CD4-positive, alpha-beta T cell treated with Interleukin-2 at 100 ng/mL for 4 hours (primary cell): ENCODE data around the gene MRPL4.
A peak's percentile ranks its signal among the peaks of the same experiment; 100 is the strongest.
"Not testable (repeated sequence)": the region's sequence is repeated elsewhere in the genome, so short reads cannot be mapped to it uniquely, and the experiment has no call there.

ENCODE experiments used
- DNase-seq: peaks from one replicate; pipeline ENCODE4 v3.0.0-alpha.2; 2020; ENCODE audit warnings: low spot score

Gene MRPL4

DNA sequence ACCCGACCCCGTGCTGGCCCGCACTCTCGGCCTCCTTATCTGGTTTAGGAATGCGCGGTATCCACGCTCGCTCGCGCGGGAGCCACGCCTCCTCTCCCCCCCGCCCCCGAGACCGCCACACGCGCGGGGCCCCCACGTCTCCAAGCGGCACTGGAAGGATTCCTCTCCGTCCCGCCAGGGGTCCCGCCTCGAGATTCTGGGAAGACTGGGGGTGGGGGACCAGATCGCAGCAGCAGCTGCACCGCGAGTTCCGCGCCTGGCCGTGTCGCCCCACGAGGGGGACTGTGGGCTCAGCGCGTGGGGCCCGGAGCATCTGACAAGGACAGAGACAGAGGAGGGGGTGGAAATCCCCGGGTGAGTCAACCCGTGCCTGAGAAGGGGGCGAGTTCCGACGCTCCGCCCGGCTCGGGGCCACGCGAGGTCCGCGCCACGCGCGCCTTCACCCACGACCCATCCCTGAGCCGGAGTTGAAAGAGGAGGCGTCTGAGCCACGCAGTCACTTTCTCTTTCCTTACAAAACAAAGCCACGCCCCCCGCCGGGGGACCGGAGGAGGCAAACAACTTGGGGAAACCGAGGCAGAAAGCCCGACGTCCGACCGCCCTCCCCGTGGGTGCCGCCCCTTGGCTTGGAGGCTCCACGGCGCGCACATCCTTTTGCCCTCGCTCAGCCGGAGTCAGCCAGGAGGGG is 21.7 kb upstream of the MRPL4 start:
- peak; percentile 77 for DNase-seq

DNA sequence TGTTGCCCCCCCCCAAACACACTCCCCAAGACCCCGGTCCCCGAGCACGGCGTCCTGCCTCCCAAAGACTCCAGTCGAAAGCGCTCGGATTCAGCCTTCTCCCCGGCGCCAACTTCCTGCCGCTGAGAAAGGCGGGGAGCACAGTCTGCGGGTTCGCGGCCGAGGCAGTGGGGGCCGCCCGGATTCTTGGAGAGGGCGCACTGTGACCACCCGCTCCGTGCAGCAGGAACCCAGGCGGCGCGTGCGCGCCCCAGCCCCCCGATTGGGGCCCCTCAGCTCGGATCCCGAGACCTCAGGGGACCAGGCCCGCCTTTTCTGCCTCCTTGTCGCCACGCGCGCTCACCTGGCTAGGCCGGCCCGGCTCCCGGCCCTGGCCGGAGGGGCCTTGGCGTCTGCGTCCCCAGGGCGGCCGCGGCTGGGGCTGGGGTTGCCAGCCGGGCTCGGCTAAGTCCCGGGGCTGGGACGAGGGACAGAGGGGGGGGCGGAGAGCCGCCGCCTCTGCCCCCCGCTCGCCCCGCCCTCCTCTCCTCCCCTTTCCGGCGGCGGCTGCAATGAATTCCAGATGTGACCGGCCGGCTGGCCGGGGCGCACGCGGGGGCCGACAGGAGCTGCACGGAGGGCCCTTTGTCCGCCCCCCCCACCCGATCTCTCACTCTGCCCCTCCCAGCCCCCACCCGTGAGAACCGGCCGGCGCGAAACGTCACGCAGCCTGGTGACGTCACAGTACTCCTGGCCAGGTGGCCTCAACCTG is 21.0 kb upstream of the MRPL4 start, which contains the start of gene S1PR2:
S1PR2 (minus strand) TSS at position 471 of the 751 bp plus-strand sequence. CDS start 6,426 bp downstream, outside the sequence.
- DNase-seq, result peak; percentile 67

DNA sequence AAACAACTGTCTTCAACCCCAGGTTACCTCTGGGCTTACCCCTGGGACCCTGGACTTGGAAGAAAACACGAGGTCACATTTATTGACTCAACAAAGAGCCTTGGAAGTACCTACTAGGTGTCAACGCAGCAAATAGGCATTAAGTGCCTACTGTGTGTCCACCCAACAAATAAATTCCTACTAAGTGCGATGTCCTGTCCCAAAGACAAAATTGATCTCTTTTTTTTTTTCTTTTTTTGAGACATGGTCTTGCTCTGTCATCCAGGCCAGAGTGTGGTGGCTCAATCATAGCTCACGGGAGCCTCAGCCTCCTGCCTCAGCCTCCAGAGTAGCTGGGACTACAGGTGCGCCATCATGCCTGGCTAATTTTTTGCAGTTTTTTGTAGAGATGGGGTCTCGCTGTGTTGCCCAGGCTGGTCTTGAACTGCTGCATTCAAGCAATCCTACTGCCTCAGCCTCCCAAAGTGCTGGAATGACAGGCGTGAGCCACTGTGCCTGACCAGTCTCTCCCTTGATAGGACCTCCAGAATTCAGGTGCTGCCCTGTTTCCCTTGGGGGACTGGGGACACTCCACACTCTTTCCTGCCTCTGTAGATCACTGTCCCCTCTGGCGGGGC is 20.3 kb upstream of the MRPL4 start:
- DNase-seq, result no peak

DNA sequence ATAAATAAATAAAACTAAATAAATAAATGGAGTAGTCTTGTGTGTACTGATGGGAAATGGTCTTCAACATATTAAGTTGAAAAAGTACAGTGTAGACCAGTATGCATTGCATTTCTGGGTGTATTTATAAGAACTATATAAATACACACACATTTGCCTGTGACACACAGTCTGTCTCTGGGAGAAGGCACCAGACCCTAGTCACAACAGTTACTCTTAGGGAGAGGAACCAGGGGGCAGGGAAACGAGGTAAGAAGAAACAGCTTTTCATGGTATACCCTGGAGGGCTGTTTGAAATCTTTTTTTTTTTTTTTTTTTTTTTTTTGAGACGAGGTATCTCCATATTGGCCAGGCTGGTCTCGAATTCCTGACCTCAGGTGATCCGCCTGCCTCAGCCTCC is 18.1 kb upstream of the MRPL4 start:
- no peak for DNase-seq

DNA sequence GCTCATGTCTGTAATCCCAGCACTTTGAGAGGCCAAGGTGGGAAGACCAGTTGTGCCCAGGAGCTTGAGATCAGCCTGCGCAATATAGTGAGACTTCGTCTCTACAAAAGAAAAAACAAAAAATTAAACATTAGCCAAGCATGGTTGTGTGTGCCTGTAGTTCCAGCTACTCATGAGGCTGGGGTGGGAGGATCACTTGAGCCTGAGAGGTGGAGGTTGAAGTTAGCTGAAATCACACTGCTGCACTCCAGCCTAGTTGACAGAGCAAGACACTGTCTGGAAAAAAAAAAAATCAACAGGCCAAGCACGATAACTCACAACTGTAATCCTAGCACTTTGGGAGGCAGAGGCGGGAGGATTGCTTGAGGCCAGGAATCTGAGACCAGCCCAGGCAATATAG is 17.0 kb upstream of the MRPL4 start:
- no peak for DNase-seq

DNA sequence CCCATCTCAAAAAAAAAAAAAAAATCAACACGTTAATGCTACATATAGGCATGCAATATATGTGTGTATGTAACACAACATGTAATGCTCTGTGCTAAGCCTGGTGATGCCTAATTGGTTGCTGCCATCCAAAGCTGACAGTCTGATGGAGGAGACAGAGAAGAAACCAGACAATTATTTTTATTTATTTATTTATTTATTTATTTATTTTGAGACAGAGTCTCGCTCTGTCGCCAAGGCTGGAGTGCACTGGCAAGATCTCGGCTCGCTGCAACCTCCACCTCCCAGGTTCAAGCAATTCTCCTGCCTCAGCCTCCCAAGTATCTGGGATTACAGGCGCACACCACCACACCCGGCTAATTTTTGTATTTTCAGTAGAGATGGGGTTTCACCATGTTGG is 16.6 kb upstream of the MRPL4 start:
- not testable (repeated sequence) for DNase-seq

DNA sequence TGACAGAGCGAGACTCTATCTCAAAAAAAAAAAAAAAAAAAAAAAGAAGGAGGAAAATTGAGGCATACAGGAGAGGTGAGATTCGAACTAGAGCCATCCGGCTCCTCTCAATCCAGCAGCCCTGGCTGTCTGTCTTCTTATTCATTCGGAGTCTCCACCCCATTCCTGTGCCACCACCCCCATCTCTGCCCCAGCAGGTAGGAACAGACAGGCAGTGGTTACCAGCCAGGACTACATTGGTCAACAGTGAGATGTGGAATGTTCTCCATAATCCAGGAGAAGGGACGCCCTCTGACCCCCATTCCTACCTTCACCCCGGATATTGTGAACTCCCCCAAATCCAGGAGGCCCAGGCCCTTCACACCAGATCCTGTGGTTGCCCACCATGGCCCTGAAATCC is 14.3 kb upstream of the MRPL4 start:
- no peak for DNase-seq

DNA sequence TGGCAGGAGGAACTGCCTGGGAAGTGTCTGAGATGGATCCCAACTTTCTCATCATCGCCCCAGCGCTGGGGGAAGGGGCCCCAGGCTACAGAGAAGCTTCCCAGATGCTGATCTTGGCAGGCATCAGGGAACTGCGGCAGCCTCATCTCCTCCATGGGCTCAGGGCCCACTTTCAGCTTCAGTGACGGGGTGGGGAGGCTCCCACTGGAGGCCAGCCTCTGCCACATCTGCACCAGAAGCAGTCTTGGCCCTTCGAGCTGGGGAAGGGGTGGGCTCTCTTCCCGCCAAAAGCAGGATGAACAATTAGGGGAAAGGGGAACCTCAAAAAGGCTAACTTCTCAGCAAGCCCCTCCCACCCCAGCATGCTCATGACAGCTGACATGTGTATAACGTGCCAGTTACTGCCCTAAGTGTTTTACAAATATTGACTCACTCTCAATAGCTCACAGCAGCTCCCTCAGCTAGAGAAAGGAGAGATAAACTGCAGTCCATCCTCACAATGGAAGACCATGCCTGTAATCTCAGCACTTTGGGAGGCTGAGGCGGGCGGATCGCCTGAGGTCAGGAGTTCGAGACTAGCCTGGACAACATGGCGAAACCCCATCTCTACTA is 13.7 kb upstream of the MRPL4 start:
- no peak for DNase-seq

DNA sequence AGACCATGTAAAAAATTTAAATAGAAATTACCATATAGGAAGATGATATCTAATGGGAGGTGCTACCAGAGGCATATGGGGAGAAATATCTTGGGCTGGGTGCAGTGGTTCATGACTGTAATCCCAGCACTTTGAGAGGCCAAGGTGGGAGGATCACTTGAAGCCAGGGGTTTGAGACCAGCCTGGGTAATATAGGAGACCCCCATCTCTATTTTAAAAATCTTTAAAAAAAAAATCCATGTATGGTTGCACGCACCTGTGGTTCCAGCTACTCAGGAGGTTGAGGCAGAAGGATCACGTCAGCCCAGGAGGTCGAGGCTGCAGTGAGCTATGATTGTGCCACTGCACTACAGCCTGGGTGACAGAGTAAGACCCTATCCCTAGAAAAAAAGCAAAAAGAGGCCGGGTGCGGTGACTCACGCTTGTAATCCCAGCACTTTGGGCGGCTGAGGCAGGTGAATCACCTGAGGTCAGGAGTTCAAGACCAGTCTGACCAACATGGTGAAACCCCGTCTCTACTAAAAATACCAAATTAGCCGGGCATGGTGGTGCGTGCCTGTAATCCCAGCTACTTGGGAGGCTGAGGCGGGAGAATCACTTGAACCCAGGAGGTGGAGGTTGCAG is 10.1 kb upstream of the MRPL4 start:
- DNase-seq, result not testable (repeated sequence)

DNA sequence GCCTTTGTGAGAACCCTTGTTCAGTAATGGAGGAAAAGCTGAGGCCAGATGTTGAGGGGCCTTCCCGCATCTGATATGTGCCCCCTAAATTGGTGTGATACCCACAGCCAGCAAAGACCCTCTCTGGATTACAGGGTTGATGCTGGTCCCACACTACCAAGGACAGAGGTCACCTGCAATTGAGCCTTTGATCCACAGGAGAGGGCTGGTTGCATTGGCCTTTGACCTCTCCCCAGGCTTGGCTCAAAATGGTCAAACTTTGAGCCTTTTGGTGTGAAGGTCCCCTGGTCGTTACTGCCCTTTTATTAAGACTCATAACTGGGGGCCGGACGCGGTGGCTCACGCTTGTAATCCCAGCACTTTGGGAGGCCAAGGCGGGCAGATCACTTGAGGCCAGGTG is 8.4 kb upstream of the MRPL4 start:
- no peak for DNase-seq

DNA sequence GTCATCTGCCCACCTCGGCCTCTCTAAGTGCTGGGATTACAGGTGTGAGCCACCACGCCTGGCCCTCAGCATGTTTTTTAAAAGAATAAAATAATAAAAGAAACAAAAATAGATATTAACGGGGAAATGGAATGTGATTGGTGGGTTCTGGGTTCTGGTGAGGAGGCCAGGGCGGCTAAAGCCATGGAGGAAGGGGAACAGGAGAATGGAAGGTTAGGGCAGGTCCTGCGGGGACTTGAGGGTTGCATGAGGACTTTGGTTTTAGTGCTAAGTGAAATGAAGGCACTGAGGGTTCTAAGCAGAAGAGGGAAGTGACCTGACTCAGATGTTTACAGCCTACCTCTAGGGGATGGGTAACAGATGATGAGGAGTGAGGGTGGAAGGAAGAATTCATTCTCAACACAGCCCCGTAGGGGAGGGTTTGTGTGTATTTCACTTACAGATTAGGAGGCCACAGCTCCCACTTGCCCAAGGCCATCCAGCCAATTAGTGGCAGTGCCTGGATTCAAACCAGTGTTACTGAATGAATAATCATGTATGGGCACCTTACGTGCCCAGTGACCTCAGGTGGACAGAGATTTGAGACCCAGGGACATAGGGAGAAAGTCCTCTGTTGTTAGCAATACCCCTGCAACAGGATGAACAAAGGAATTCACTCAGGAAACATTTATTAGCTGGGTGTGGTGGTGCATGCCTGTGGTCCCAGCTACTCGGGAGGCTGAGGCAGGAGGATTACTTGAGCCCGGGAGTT is 6.7 kb upstream of the MRPL4 start:
- DNase-seq, result no peak

DNA sequence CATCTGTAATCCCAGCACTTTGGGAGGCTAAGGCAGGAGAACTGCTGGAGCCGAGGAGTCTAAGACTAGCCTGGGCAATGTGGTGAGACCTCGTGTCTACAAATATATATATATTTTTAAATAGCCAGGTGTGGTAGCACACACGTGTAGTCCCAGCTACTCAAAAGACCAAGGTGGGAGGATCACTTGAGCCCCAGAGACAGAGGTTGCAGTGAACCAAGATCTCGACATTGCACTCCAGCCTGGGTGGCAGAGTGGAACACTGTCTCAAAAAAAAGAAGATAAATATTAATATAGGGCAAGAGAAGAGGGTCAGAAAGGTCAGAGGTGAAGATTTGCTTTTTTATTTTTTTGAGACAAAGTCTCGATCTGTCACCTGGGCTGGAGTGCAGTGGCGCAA is 5.5 kb upstream of the MRPL4 start:
- DNase-seq, result no peak

DNA sequence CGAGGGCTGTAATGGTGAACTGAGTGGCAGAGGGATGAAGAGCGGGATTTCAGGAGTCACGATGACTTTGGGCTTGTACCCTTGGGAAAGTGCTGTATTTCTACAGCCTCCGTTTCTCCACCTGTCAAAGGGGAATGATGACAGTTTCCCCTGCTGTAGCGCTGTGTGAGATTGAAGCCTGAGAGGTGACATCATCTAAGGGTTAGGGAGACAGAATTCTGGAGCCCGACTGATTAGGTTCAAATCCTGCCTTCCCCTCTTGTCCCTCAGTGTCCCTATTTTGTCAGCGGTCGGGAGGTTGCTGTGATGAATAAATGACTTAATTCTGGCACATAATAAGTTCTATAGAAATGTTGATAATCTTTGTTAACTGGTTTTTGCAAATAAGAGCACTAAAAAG is 693 bp downstream of the MRPL4 start:
- DNase-seq, result no peak

DNA sequence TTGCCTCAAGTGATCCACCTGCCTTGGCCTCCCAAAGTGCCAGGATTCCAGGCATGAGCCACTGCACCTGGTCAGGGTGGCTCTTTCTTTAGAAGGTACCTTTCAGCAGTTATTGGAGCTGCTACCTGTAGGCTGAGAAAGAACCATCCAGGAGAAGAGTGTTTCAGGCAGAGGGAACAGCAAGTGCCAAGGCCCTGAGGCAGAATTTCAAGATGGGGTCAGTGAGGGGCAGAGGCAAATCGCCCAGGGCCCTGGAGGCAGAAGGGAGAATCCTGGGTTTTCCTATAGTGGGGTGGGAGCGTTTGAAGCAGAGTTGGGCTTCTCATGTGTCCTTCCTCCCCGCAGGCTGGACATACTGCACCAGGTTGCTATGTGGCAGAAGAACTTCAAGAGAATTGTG is 2.2 kb downstream of the MRPL4 start:
- no peak for DNase-seq

DNA sequence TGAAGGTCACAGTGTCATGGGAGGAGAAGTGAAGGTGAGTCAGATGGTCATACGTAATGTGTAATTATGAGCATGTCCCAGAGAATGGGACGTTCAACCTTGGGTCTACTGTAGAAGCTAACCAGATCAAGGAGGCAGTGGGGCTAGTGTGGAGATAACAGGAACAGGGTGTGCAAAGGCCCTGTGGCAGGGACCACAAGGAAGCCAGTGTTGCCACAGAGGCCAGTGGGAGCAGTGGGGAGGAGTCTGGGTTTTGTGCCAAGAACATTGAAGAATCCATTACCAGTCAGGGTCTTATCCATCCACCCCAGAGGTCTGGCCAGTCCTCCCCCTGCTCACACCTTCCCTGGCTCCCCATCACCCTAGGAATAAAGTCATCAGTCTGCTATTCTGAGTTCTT is 3.3 kb downstream of the MRPL4 start:
- no peak for DNase-seq

DNA sequence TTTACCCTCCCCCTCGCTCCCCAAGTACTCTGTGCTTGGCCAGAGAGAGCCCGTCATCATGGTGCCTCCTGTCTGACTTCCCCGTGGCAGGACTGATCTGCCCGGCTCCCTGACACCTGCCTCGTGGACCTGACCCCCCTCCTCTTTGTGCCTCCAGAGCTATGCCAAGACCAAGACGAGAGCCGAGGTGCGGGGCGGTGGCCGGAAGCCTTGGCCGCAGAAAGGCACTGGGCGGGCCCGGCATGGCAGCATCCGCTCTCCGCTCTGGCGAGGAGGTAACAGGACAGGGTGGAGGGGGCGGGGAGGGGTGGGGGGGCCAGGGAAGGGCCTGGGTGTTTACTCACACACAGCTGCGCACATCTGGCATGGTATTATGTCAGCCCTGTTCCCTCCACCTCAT is 4.5 kb downstream of the MRPL4 start:
- no peak for DNase-seq

DNA sequence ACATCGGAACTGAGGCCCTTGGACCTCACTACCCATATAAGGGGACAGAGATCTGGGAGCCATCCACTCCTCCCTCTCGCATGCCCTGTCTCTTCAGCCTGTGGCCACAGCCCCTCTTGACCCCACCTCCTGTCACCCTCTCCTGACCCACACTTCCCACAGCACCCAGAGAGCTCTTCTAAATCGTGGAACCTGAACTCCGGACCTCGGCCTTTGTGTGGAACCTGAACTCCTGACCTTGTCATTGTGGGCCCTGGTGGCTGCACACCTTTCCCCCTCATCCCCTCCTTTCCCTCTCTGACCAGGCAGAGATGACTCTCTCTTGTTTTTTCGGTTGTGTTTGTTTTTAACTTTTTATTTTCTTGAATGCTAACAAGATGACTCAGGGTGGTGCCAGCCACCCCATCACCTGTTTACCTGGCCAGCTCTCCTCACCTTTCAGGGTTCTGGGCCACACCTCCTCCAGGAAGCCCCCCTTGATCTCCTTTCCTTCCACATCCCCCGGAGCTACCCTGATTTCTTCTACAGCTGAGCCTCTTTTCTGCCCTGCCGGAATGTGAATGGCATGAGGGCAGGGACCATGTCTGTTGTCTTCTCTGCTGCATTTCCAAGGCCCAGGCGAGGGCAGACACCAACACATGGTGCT is 5.1 kb downstream of the MRPL4 start:
- no peak for DNase-seq

DNA sequence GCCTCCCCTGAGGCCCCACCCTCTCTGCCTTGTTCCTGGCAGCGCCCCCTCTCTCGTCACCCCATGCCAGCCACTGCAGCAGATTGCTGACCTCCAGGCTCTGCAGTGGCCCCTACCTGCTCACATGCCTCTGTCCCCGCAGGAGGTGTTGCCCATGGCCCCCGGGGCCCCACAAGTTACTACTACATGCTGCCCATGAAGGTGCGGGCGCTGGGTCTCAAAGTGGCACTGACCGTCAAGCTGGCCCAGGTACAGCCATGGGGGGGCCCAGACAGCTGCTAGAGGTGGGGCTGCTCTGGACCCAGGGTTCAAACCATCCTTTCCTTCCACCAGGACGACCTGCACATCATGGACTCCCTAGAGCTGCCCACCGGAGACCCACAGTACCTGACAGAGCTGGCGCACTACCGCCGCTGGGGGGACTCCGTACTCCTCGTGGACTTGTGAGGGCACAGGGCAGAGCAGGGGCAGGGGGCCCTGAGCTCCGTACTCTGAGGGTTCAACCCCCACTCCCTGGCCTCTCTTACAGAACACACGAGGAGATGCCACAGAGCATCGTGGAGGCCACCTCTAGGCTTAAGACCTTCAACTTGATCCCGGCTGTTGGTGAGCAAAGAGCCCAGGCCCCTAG is 6.2 kb downstream of the MRPL4 start:
- no peak for DNase-seq

DNA sequence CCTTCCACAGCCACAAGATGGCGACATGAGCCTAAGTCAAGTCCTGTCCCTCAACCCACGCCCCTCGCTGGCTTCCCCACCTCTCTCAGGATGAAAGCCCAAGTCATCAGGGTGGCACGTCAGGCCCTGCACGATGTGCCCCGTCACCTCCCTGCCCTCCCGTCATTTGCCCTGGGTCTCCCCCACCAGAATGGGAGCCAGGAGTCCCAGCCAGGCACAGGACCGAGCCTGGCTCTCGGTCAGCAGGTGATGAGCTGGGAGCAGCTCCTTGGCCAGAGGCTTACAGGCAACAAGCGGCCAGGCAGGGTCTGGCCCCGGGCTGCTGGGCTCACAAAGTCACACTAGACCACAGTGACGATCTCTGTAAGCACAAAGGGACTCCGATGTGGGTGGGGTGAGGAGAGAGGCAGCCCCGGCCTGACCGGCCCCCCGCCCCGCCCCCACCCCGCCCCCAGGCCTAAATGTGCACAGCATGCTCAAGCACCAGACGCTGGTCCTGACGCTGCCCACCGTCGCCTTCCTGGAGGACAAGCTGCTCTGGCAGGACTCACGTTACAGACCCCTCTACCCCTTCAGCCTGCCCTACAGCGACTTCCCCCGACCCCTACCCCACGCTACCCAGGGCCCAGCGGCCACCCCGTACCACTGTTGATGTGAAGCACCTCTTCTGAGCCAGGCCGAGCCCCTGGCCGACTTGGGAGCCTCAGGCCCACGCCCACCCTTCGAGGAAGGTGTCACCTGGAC is 7.3 kb downstream of the MRPL4 start:
- DNase-seq, result peak; percentile 92

DNA sequence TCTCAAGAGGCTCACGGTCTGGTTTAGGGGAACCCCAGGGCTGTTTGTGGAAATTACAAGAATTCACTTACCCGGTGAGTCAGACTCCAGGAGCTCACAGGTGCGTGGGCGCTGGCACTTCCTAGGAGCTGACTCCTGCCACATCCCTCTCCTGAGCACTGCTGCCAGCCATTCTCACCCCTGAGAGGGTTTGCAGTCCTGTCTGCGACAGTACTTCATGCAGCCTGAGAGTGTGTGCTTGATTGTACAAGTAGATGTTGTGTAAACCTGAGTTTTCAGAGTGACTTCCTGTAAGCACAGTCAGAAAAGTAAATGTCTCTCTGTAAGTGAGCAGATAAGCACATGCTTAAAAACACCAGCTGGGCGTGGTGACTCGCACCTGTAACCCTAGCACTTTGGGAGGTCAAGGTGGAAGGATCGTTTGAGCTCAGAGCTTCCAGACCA is 8.1 kb downstream of the MRPL4 start:
- peak; percentile 68 for DNase-seq
